H1 (cell line): ENCODE data around the gene NFKB1. TPM values are rescaled to one million over a fixed set of nuclear protein-coding genes. Genes with fewer than 3 reads are reported as not detected.

ENCODE experiments used
- BRCA1 ChIP-seq: IDR thresholded peaks from 2 replicates; pipeline ENCODE4 v1.6.1; 2012; ENCODE audit warnings: low read depth, low read length, improper control_type of control experiment
- GABPA ChIP-seq: IDR thresholded peaks from 2 replicates; pipeline ENCODE4 v1.6.1; 2011; ENCODE audit warnings: mild to moderate bottlenecking, low read length, moderate library complexity, borderline replicate concordance; ENCODE audit not compliant: insufficient read depth
- PHF8 ChIP-seq: fragments of 200-600 bp; sonication (generic); conservative IDR thresholded peaks from 2 replicates; pipeline ENCODE4 v1.7.1; 2012; ENCODE audit warnings: low read depth, mild to moderate bottlenecking, inconsistent platforms, low read length, moderate library complexity
- POLR2A ChIP-seq, 2 experiments: IDR thresholded peaks; 1 replicate in 1 of 2; 2 replicates in 1 of 2; pipeline ENCODE4 v1.6.1; 2011; ENCODE audit warnings: low read depth in 2 of 2, low read length in 2 of 2, mild to moderate bottlenecking in 2 of 2; ENCODE audit errors: control extremely low read depth in 1 of 2
- POU5F1 ChIP-seq: IDR thresholded peaks from 2 replicates; pipeline ENCODE4 v1.6.1; 2011; ENCODE audit warnings: low read depth, mild to moderate bottlenecking, low read length, moderate library complexity
- TBP ChIP-seq: IDR thresholded peaks from 2 replicates; pipeline ENCODE4 v1.6.1; 2011; ENCODE audit warnings: low read depth, low read length, improper control_type of control experiment
- polyA plus RNA-seq, 7 experiments: library from polyadenylated mRNA; depleted of rRNA in 3 of 7; stranded (reverse) in 5 of 7; unstranded in 2 of 7; fragments of >200 nt in 5 of 7; fragments of 200-250 nt in 2 of 7; gene quantifications; 1 replicate in 5 of 7; 2 replicates in 1 of 7; 4 replicates in 1 of 7; pipeline versions ENCODE4 v1.2.1 to v1.2.3, GENCODE V29; 2011 to 2013; ENCODE audit warnings: missing spikeins in 2 of 7, mixed read lengths in 2 of 7
- total RNA-seq: library from RNA; stranded (reverse); fragmentation: NEBNext Ultra II Directional; extraction: Animal tissue kit (Norgen Biotek cat#: 25700); gene quantifications from 2 replicates; pipeline ENCODE4 v1.2.1, GENCODE V29; 2021

The NFKB1 gene
- total and polyA plus RNA-seq, 2 of the 8 experiments (the other 6 are each of a cell fraction or from before 2014, with no cell fraction given): 2.9 to 6.8 TPM

GRCh38 chr4:102594000-102594399 lies 92.8 kb downstream of the NFKB1 start (continued):
- TF ChIP-seq GABPA (no peak), PHF8 (no peak), POLR2A (IDR thresholded peaks at IDR 0.05; ENCODE audit: control extremely low read depth in 1 of 2, low read depth in 2 of 2, low read length in 2 of 2) (no peak), BRCA1 (no peak), POU5F1 (no peak), TBP (no peak)
